Endothelial cell (in vitro differentiated cells): ENCODE results near the gene UBA3. TPM values are rescaled to one million over a fixed set of nuclear protein-coding genes. Genes with fewer than 3 reads are reported as not detected.
A peak's percentile ranks its signal among the peaks of the same experiment; 100 is the strongest.

Experiments used
- DNase-seq: peaks from one replicate; pipeline ENCODE4 v3.0.0; 2021; ENCODE audit warnings: low spot score
- H3K27ac Mint-ChIP-seq: one replicate; pipeline ENCODE4 v1.8.0; 2021; ENCODE audit warnings: mixed read lengths, inconsistent platforms; ENCODE audit not compliant: unreplicated experiment
- H3K27me3 Mint-ChIP-seq: one replicate; pipeline ENCODE4 v1.8.0; 2021; ENCODE audit warnings: mild to moderate bottlenecking, moderate library complexity, mixed read lengths, inconsistent platforms; ENCODE audit not compliant: unreplicated experiment
- H3K36me3 Mint-ChIP-seq: one replicate; pipeline ENCODE4 v1.8.0; 2021; ENCODE audit warnings: mild to moderate bottlenecking, low read depth, mixed read lengths, inconsistent platforms; ENCODE audit not compliant: unreplicated experiment
- H3K4me1 Mint-ChIP-seq: one replicate; pipeline ENCODE4 v1.8.0; 2021; ENCODE audit warnings: mild to moderate bottlenecking, mixed read lengths, inconsistent platforms; ENCODE audit not compliant: unreplicated experiment
- H3K4me3 Mint-ChIP-seq: one replicate; pipeline ENCODE4 v1.8.0; 2021; ENCODE audit warnings: mild to moderate bottlenecking, mixed read lengths, inconsistent platforms; ENCODE audit not compliant: unreplicated experiment
- H3K9me3 Mint-ChIP-seq: one replicate; pipeline ENCODE4 v1.8.0; 2021; ENCODE audit warnings: mixed read lengths, inconsistent platforms; ENCODE audit not compliant: unreplicated experiment
- CTCF ChIP-seq: fragments of 200-600 bp; sonication (generic); IDR thresholded peaks from one replicate; pipeline ENCODE4 v1.5.0; 2021; ENCODE audit warnings: antibody characterized with exemption; ENCODE audit not compliant: unreplicated experiment
- total RNA-seq: library from RNA; stranded (reverse); fragmentation: NEBNext Ultra II Directional; extraction: Animal tissue kit (Norgen Biotek cat#: 25700); gene quantifications from one replicate; pipeline ENCODE4 v1.2.1, GENCODE V29; 2021; ENCODE audit not compliant: unreplicated experiment

Gene UBA3
- total RNA-seq, 1 donor from 2014 or later: 58.9 TPM

- Mint-ChIP-seq H3K36me3 (peaks cover 43% of the 10 kb centered on the region), H3K9me3 (no peaks in the 10 kb centered on the region), H3K4me3 (no peak overlapping the region), H3K4me1 (no peaks in the 10 kb centered on the region), H3K27me3 (no peaks in the 10 kb centered on the region), H3K27ac (no peak overlapping the region)
- TF ChIP-seq CTCF: no peak
- no peak for DNase-seq
Measured at GRCh38 chr3:69058180-69058946, 21.8 kb downstream of the UBA3 start.

GRCh38 chr3:69052472-69052898 is 27.7 kb downstream of the UBA3 start:
- no peak for TF ChIP-seq CTCF
- Mint-ChIP-seq H3K4me3 (peak overlapping the region; percentile 97), H3K4me1 (peaks cover 19% of the 10 kb centered on the region), H3K36me3 (peaks cover 17% of the 10 kb centered on the region), H3K27ac (peak overlapping the region; percentile 97), H3K27me3 (peaks cover 4% of the 10 kb centered on the region), H3K9me3 (no peaks in the 10 kb centered on the region)
- DNase-seq: no peak

- Mint-ChIP-seq H3K27me3 (peaks cover 4% of the 10 kb centered on the region), H3K36me3 (peaks cover 15% of the 10 kb centered on the region), H3K4me3 (peak within 1 kb of the TSS; percentile 97), H3K9me3 (no peaks in the 10 kb centered on the region), H3K4me1 (peaks cover 19% of the 10 kb centered on the region), H3K27ac (peak within 1 kb of the TSS; percentile 97)
- no peak for TF ChIP-seq CTCF
- DNase-seq: peak; percentile 96
Measured at GRCh38 chr3:69051756-69052471, 28.3 kb downstream of the UBA3 start, which contains the start of gene TMF1. TMF1 (minus strand) TSS chr3:69052333; CDS start chr3:69052086, 247 bp downstream.

- no peak for DNase-seq
- Mint-ChIP-seq H3K27me3 (peaks cover 4% of the 10 kb centered on the region), H3K4me3 (no peak overlapping the region), H3K4me1 (peaks cover 19% of the 10 kb centered on the region), H3K9me3 (no peaks in the 10 kb centered on the region), H3K27ac (no peak overlapping the region), H3K36me3 (peaks cover 15% of the 10 kb centered on the region)
- no peak for TF ChIP-seq CTCF
Measured at GRCh38 chr3:69048990-69049389, 31.2 kb downstream of the UBA3 start.

- no peak overlapping the region for H3K27ac Mint-ChIP-seq
- TF ChIP-seq CTCF: no peak
- no peak for DNase-seq
- no peaks in the 10 kb centered on the region for H3K4me1 Mint-ChIP-seq
- H3K27me3 Mint-ChIP-seq: no peaks in the 10 kb centered on the region
- no peaks in the 10 kb centered on the region for H3K9me3 Mint-ChIP-seq
- peaks cover 19% of the 10 kb centered on the region for H3K36me3 Mint-ChIP-seq
- no peak overlapping the region for H3K4me3 Mint-ChIP-seq
Measured at GRCh38 chr3:69044608-69045007, 35.6 kb downstream of the UBA3 start.
